Left renal pelvis (tissue), 4 donors: ENCODE results near the gene NRG2. TPM values are rescaled to one million over a fixed set of nuclear protein-coding genes. Genes with fewer than 3 reads are reported as not detected.

ENCODE experiments used
- DNase-seq, 4 donors: peaks; one replicate each; pipeline ENCODE4 v3.0.0-alpha.2; 2013; ENCODE audit warnings: low read depth in 4 of 4, low spot score in 3 of 4
- polyA plus RNA-seq, 4 donors: library from polyadenylated mRNA; unstranded; fragments of 120-200 nt; gene quantifications; one replicate each; pipeline ENCODE4 v1.2.1, GENCODE V29; 2013; ENCODE audit not compliant: insufficient read length in 4 of 4

NRG2 gene
- polyA plus RNA-seq, 4 donors = 0.93 to 2.2 (median 1.6) TPM

DNA sequence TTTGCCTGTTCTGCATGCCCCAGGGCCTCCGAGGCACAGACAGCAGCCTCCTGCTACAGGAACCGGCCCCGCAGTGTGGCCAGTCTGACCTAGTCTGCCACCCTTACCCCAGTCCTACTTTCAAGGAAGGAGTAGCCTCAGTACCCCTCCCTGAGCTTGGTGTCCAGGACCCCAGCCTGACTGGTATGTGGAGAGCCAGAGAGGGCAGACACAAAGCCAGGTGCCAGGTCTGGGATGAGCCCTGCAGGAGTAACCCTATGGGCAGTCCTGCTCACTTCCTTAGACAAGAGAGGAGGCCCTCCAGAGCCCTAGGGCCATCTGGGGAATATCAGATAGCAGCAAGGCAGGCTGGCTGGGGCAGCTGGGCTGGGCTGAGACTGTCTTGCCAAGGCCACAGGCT, 67.8 kb downstream of the NRG2 start:
- DNase-seq = no peak

DNA sequence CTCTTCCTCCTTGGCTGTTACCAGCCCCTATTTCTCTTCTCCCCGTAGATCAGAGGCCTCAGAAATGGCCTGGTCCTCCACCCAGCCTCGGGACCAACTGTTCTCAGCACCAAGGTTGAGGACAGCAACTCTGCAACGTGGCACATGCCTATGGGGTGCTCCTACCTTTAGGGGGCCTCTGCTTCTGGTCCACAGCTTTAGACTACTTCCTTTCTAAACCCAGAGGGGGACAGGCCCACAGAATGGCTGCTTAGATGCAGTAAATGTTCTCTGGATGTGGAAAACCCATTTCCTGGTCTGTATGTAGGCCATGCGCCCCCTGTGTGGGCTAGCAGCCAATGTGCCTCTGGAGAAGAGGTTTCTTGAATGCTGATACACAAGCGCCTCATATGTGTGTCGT, 68.4 kb downstream of the NRG2 start:
- DNase-seq = no peak

DNA sequence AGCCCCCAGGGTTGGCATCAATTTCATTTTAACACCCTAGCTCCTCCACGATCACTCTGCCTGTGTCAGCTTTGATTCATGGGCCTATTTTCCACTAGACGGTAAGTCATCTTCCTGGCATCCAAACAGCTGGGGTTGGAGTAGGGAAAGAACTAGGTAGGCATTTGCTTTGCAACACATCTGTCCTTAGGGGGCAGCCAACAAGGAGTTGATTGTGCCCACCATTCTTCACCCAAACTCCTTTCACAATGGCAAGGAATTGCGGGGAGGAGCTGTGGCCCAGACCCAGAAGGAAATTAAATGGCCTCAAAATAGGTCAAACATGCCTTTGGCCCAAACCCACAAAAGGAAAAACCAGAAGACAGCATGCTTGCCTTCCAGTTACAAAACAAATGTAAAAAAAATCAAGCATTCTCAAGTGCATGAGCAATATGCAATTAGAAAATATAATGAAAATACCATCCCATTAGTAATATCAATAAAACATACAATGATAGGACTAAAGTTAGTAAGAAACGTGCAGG, 71.8 kb downstream of the NRG2 start:
- DNase-seq = no peak

DNA sequence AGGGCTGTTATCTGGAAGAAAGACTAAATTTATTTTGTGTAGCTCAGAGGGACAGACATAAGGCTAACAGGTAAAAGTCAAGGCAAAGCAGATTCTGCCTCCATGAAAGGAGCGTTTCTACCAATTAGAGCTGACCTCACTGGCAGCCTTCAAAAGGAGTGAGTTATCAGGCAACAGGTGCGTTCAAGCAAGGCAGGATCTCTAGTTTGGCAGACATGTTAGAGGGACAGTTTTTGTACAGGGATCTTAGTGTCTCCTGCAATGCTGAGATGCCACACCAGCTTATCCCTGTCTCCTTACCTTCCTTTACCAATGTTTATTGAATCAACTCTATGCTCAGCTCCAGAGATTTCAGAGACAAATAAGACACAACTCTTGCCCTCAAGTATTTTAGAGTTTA, 73.8 kb downstream of the NRG2 start:
- DNase-seq = no peak

DNA sequence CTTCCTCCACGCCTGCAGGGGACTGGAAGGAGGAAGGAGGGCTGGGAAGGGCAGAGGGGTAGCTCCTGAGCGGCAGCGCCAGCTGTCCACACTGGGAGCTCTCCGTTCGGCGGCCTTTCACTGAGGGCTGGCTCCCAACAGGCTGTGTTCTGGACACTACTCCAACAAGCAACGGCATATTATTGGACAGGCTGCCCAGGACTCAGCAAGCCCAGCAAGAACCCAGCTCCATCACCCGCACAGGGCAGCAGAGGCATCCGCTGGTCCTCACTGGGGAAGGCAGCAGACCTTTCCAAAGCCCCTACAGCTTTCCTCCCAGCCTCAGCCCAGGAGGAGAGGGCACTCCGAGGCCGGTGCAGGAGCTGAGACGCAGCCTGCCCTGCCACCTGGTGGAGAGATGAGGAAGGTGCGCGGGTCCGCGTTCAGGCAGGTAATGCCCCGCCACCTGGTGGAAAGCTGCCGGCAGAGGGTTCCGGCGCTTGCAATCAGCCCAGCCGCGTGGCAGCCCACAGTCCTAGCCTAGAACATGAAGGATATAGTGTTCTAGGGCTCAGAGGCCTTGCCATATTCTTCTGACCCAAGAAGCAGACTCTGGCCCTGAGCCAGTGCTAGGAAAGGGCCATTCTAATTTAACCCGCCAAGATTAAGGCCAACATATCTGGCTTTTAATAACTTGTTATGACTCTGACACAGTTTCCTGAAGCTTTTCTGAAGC, 74.4 kb downstream of the NRG2 start:
- DNase-seq = peak; percentile 62 to 75 (median 67)

DNA sequence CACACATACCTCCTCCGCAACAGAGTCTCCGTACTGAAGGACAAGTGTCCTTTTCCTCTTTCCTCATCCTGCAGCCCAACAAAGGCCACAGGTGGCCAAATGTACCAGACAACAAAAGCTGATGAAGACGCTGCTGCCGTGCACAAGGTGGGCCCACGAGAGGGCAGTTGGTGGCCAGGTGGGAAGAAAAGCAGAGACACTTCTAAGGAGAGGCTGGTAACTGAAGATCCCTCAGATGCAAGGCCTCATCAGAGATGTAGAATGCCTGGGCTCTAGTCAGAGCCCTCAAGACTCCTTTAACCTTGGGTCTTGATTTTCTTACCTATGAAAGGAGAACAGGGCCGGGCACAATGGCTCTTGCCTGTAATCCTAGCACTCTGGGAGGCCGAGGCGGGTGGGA, 75.7 kb downstream of the NRG2 start:
- DNase-seq = no peak

DNA sequence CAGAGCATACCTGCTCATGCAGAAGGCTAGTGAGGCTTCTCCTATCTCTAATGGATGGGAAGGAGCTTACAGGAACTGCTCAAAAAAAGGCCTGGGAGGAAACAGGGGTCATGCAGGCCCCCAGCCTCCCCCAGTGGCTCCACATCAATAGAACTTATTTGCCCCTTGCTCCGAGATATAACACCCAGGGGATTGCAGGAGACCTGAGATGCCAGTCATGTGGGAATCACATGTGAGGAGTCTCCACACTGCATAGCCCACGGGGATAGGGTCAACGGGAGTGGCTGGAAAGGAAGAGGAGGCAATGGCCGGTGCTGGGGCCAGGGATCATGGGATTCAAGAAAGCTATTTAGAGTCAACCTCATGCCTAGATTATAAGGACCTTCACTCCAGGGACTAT, 76.2 kb downstream of the NRG2 start:
- DNase-seq = no peak

DNA sequence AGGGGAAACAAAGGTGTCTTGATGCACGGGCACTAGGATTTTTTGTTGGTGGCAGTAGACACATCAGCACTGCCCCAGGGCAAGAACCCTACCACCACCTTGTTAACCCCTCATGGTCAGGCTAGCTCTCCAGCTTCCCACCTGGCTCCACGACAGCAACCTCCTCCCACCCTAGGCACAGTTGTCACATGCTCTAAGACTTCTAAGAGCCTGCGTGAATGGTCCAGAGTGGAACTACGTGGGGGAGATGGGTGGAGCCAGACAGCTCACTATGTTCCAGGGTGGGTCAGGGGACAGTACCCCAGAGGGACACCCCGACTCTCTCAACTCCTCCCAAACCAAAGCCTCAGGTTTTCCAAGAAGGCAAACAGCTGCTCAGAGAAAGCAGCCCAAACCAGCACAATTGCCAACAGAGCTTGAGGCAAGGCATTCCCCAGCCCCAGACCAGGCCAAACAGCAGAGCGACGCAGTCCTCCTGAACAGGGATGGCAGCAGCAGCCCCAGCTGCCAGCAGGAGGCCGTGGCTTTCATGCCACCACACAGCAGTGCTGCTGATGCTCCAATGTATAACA, 78.0 kb downstream of the NRG2 start:
- no peak for DNase-seq

DNA sequence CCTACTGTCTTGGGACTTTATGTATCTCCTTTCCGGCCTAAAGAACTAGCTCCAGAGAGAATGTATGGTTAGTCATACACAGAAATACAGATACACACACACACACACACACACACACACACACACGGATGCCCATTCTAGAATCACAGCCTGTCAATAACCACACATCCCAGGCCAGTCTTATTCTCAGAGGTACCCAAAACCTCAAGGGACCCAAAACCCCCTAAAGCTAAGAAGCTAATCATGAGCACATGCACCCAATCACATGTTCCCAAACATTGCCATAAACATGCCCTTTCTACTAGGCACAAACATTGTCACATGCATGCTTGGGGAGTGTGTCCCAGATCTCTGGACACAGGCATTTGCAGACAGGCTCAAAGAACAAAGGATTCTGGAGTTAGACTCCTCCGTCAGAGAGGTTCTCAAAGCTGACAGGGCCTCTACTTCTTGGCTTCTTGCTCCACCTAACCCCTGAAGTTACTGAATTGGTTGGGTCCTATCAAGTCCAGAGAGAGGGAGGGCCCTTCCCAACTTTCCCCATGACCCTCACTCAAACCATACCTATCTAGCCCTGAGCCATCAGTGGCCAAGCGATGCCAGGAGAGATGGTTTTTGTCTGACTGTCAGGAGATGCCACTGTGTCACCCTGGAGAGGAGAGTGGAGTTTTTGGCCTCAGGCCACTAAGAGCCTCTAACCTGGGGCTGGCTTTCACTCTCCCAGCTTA, 78.7 kb downstream of the NRG2 start:
- no peak for DNase-seq

DNA sequence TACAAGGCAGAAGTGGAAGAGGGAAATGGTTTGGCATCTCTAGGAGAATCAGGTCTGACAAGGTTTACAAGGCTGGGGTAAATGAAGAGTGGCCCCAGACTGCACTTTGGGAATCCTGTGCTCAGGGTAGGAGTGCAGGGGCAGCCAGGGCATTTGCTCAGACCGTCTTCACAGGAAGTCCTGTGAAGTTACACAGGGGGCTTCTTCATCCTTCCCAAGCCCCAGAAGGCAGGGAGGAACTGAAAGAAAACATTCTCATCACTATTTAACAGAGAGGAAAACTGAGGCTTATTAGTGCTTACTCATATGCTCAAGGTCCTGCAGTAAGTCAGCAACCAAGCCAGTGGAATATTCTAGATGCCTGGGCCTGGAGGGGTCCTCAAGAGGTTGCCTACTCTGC, 80.7 kb downstream of the NRG2 start:
- no peak for DNase-seq

DNA sequence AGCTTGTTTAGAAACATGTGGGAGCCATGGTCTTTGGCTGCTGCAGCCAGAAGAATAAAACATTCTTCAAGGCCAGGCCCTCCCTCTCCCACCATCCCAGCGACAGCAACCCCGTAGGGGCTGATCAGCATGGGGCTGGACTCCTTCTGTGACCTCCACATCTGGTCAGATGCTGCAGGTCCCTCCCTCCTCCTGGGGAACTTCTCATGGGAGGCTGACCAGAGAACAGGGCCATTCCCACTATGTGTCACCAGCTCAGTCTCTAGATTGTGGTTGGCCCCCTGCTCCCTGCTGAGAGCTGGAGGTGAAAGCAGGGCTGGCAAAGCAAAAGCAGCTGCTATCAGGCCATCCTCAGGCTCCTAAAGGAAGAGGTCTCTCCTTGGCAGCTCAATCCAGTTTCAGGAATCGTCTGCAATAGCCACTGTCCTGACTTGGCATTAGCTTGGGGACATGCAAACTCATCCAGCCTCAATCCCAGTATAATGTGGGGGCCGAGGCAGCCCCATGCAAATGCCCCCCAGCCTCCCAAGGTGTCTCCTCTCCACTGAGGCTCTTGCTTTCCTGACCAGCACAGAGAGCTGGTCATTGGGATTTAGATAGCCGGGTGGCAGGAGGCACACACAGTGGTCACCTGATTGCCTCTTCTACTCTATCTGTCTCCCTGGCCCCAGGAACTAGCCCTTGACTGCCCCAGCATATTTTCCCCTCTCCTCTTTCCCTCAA, 81.5 kb downstream of the NRG2 start:
- no peak for DNase-seq

DNA sequence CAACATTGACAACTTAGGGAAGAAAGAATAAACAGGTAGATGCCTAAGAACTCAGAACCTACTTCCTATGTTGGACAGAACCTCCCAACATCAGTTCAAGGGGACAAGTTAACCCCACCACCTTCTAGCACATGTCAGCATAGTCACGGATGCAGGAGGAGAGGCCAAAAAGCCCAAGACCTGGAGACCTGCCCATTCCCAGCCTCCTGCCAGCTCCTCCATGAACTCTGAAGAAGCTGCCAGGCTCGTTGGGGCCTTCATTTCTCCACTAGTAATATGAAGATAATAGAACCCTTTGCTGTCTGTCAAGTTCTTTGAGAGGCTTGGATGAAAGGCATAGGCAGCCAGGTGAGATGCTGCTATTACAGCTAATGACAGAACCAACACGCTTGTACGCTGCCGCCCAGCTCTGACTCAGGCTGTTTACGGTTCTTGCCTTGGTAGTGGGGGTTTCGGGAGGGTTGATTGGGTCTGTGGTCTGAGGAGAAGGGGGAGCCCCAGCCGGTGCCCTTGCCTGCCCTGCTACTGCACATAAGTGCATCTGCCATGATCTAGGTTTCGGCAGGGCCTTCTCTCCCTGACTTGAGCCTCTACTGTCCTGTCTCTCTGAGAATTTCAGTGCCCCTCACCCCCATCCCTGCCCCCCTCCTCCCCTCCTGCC, 82.2 kb downstream of the NRG2 start:
- no peak for DNase-seq

DNA sequence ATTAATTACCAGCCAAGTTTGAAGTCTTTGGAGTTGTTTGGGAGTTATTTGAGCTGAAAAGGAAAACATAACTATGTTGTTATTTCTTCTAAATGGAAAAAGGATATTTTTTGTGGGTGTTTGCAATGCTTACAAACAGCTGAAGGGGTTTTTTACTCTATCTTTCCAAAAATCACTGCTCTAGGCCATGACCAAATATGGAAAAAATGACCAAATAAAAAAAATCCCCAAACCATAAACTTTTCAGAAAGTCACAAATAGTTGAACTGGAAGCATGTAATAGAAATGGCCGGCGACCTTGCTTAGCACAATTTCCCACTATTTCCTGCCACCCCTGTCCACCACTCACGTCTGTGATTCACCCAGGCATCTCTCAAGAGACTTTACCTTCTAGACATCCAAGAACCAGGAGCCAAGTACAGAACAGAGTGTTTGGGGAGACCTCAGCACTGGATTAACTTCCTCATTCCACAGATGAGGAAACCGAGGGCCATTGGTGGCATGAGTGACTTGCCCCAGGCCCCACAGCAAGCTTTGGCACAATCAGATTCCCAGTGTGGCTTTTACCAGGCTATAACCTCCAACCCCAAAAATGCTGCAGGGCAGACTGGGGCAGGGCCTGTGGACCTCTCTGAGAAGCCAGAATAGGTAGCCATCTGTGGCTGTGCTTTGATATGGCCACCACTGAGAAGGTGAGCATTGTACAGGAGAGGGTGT, 84.5 kb downstream of the NRG2 start:
- DNase-seq = no peak

DNA sequence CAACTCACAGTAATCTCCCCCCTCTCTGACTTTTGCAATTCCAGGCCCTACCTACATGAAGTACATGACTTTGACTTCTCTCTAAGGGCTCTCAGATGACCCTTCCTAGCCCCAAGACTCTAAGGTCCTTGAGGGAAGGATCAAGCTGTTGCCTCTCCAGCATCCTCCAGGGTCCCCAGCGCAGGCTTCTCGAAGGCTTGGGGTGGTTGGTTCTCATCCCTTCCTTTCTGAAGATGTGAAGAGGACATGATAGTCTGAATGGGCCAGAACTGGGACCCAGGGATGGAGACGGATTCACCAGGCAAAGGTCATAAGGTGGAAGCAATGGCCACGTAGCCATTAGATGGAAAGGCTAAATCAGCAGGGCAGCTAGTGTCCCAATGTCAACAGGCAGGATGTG, 86.8 kb downstream of the NRG2 start:
- no peak for DNase-seq

DNA sequence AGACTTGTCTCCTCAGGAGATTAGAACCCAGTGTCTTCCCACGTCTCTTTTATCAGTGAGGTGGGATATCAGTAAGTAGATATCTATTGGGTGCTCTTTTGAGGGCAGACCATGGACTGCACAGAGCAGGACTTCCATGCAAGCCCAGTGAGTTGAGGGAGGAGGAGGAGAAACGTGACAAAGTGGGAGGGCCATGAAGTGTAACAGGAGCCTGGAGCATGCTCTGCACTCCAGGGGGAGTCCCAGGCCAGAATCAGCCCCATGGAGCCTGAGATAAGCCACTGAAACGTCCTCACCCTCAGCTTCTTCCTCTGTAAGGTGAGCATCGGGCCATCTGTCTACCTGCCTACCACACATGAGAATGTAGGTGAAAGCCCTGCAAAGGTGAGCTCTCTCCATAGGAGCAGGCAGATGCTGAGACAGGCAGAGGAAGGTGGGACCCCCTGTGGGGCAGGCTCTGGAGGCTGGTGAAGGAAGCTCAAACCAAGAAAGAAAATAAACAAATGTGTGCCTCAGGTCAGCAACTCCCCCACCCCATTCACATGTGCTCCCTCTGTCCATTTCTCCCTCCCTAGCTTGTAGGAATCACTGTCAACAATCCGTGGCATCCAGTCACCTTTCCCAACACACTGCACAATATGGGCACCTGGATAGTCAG, 87.4 kb downstream of the NRG2 start:
- no peak for DNase-seq

DNA sequence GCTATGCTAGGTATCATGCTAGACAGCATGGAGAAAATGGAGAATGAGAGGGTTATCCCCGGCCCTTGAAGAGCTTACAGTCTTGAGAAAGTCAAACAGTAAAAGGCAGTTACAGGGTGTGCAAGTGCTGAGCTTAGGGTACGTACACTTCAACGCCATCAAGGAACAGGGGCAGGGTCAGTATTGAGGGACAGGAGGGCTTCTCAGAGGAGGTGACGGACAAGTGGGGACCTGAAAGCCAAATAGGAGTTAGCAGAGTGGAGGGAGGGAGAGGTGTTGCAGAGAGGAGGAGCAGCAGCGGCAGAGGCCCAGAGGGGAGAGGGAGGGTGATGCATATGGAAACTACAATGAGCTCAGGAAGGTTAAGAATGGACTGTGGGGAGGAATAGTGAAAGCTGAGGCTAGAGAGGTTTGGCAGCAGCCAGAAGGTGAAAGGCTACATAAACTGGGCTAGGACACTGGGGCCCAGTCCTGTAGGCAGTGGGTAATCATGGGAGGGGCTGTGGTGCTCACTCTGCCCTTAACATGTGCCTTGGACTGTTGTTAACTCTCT, 88.0 kb downstream of the NRG2 start:
- no peak for DNase-seq

DNA sequence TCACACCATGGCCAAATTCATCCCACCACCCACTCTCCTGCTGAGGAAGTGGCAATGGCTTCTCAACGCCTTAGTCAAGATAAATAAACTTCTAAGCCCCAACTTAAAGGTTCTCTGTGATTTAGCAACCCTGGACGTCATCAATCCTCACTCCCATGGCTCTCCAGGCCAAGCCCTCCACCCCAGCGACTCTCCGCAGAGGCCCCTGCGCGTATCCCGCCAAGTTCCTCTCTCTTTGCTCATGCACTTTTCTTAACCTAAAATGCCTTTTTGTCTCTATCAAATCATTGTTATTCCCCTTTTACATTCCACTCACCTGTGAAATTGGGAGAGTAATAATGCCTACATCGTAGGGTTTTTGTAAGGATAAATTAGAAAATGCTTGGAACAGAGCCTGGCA, 88.6 kb downstream of the NRG2 start:
- DNase-seq = no peak

DNA sequence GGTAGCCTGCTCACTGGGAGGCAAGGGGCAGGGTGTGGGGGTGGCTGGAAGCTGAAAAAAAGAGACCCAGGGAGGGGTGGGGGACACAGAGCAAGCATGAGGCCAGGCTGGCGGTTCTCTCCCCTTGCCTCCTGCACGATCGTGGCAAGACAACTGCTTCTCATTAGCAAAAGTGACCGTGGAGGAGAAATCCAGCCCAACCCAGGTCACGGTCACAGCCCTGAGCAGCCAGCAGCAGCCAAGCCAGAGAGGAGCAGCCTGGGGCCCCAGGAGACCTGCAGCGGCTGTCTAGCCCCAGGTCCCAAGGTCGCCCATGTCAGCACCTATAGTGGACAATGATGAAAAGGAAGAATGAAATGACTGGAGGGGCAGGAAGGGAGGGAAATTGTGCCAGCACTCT, 89.1 kb downstream of the NRG2 start:
- DNase-seq = no peak

DNA sequence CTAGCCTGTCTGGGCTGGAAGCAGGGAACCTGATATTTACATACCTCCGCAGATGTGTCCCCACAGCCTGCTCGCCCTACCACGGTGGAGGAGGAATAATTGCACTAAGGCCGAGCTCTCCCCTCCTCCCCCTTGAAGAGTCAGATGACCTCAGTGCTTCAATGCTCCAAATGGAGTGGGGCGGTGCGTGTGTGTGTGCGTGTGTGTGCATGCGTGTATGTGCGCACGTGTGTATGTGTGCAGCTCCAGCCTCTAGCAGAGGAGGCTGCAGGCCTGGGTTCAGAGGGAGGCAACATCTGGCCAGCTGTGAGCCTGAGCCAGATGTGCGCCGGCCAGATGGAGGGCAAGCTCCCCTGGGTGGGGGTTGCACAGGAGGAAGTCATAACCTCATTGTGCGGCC, 90.5 kb downstream of the NRG2 start:
- DNase-seq = no peak
